Astrocyte (in vitro differentiated cells and primary cell): ENCODE data around the gene ABHD2.

ENCODE experiments used
- EZH2 ChIP-seq: IDR thresholded peaks from 2 replicates; pipeline ENCODE4 v1.6.1; 2012; ENCODE audit warnings: mild to moderate bottlenecking, low read length, inconsistent platforms; ENCODE audit not compliant: insufficient read depth
- TF ChIP-seq, protein P1 (sequence below): IDR thresholded peaks from 2 replicates; pipeline ENCODE4 v1.5.1; 2011; ENCODE audit warnings: low read depth, mild to moderate bottlenecking, inconsistent platforms, low read length, moderate library complexity; ENCODE audit not compliant: insufficient read depth

DNA sequence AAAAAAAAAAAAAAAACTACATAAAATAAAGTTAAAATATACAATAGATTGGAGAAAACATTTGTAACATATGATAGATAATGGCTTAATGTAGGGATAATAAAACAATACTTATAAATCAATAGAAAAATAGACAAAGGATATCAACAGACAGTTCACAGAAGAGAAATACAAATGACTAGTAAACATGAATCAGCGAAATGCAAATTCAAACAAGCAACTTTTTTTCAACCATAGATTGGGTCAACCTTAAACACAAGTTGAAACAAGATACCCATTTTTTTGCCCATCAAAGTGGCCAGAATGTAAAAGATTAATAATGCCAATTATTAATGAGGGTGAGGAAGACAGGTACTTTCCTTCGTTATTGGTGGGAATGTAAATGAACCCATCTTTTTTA lies 59.9 kb downstream of the ABHD2 start:
- TF ChIP-seq, protein P1, sequence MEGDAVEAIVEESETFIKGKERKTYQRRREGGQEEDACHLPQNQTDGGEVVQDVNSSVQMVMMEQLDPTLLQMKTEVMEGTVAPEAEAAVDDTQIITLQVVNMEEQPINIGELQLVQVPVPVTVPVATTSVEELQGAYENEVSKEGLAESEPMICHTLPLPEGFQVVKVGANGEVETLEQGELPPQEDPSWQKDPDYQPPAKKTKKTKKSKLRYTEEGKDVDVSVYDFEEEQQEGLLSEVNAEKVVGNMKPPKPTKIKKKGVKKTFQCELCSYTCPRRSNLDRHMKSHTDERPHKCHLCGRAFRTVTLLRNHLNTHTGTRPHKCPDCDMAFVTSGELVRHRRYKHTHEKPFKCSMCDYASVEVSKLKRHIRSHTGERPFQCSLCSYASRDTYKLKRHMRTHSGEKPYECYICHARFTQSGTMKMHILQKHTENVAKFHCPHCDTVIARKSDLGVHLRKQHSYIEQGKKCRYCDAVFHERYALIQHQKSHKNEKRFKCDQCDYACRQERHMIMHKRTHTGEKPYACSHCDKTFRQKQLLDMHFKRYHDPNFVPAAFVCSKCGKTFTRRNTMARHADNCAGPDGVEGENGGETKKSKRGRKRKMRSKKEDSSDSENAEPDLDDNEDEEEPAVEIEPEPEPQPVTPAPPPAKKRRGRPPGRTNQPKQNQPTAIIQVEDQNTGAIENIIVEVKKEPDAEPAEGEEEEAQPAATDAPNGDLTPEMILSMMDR: no peak
- no peak for TF ChIP-seq EZH2
